Mucosa of descending colon (tissue), 3 donors: ENCODE measurements around the gene PROS1. TPM values are rescaled to one million over a fixed set of nuclear protein-coding genes. Genes with fewer than 3 reads are reported as not detected.
"Not testable (repeated sequence)": the region's sequence is repeated elsewhere in the genome, so short reads cannot be mapped to it uniquely, and the experiment has no call there.

Source experiments
- ATAC-seq: fragments of 200-7000 bp; cut with Tn5 transposase; one replicate; pipeline ENCODE4 v1.9.1; 2020; ENCODE audit warnings: mild to moderate bottlenecking, moderate library complexity
- DNase-seq, 3 donors: peaks; one replicate each; pipeline ENCODE4 v3.0.0-alpha.2; 2020
- H3K36me3 ChIP-seq: fragments of 200-600 bp; one replicate; pipeline ENCODE4 v1.8.0; 2021; ENCODE audit warnings: low read depth, mild to moderate bottlenecking
- H3K4me1 ChIP-seq: fragments of 200-600 bp; one replicate; pipeline ENCODE4 v1.8.0; 2021; ENCODE audit warnings: low read depth, mild to moderate bottlenecking
- H3K4me3 ChIP-seq: fragments of 200-600 bp; one replicate; pipeline ENCODE4 v1.8.0; 2021; ENCODE audit warnings: mild to moderate bottlenecking
- H3K9me3 ChIP-seq: fragments of 200-600 bp; one replicate; pipeline ENCODE4 v1.8.0; 2021; ENCODE audit warnings: mild to moderate bottlenecking
- CTCF ChIP-seq: fragments of 200-600 bp; IDR thresholded peaks from one replicate; pipeline ENCODE4 v1.8.0; 2022; ENCODE audit warnings: antibody characterized with exemption, mild to moderate bottlenecking
- intact Hi-C, 2 donors: fragments of 100-400 bp; cut with DNase I in 1 of 2; cut with micrococcal nuclease in 1 of 2; formaldehyde crosslinking; loops; one replicate each; pipeline versions ENCODE4 v1.11.0 to v1.11.1; 2022; cut with DNase I, micrococcal nuclease
- total RNA-seq, 3 donors: library from RNA; stranded (reverse); fragmentation: NEBNext Ultra II Directional in 2 of 3; extraction: Animal tissue kit (Norgen Biotek cat#: 25700) in 2 of 3; gene quantifications; one replicate each; pipeline versions ENCODE4 v1.2.1 to v1.2.4, GENCODE V29; 2021 to 2023
- donor health status: DM: no; HTN: no; CAD: no; lungs with moderate emphysema.
- donor health status: DM: no; HTN: no; CAD: no.
- donor health status: DM: no; HTN: yes; CAD: no.

Gene PROS1
- total RNA-seq, 3 donors from 2014 or later = 6.7 to 30.1 (median 19.7) TPM

GRCh38 chr3:93924491-93924890, 49.2 kb downstream of the PROS1 start:
- no peak for TF ChIP-seq CTCF
- Histone ChIP-seq H3K9me3 (no peaks in the 10 kb centered on the region), H3K4me3 (no peak overlapping the region), H3K4me1 (no peaks in the 10 kb centered on the region), H3K36me3 (no peaks in the 10 kb centered on the region)
- ATAC-seq (no peak), DNase-seq (no peak)
- intact Hi-C loops = no loop called here

- intact Hi-C loops = no loop called here
- DNase-seq (no peak), ATAC-seq (no peak)
- Histone ChIP-seq H3K4me1 (no peaks in the 10 kb centered on the region), H3K4me3 (no peak overlapping the region), H3K9me3 (no peaks in the 10 kb centered on the region), H3K36me3 (no peaks in the 10 kb centered on the region)
- TF ChIP-seq CTCF = no peak
Measured at GRCh38 chr3:93923006-93923405, 50.7 kb downstream of the PROS1 start.

- H3K9me3 ChIP-seq, intact Hi-C loops, H3K4me1 ChIP-seq, ATAC-seq, H3K4me3 ChIP-seq, H3K36me3 ChIP-seq, DNase-seq: not testable (repeated sequence)
Measured at GRCh38 chr3:93917546-93918029, 56.1 kb downstream of the PROS1 start.

- ATAC-seq, H3K4me3 ChIP-seq, H3K36me3 ChIP-seq, H3K4me1 ChIP-seq, intact Hi-C loops, H3K9me3 ChIP-seq, DNase-seq: not testable (repeated sequence)
Measured at GRCh38 chr3:93913623-93914022, 60.1 kb downstream of the PROS1 start.

GRCh38 chr3:93911206-93911605, 62.5 kb downstream of the PROS1 start:
- H3K4me3 ChIP-seq = no peak overlapping the region
- H3K9me3 ChIP-seq = no peaks in the 10 kb centered on the region
- no peaks in the 10 kb centered on the region for H3K36me3 ChIP-seq
- no peak for TF ChIP-seq CTCF
- no peaks in the 10 kb centered on the region for H3K4me1 ChIP-seq
- DNase-seq (no peak), ATAC-seq (no peak)
- intact Hi-C loops = no loop called here

GRCh38 chr3:93910097-93910496, 63.6 kb downstream of the PROS1 start:
- intact Hi-C loops = no loop called here
- no peaks in the 10 kb centered on the region for H3K36me3 ChIP-seq
- no peak for ATAC-seq

More at GRCh38 chr3:93910097-93910496, 63.6 kb downstream of the PROS1 start:
- H3K9me3 ChIP-seq = no peaks in the 10 kb centered on the region
- TF ChIP-seq CTCF = no peak
- no peak overlapping the region for H3K4me3 ChIP-seq
- no peak for DNase-seq
- H3K4me1 ChIP-seq = no peaks in the 10 kb centered on the region
